Retinal pigment epithelial cell (primary cell): ENCODE results near the gene ERC1.

Source experiments
- DNase-seq: peaks from one replicate; pipeline ENCODE4 v3.0.0-alpha.2; 2010; ENCODE audit warnings: low read depth
- H3K4me3 ChIP-seq: 2 replicates; pipeline ENCODE4 v1.5.1; 2011; ENCODE audit warnings: mild to moderate bottlenecking, low read length, control low read depth, moderate library complexity
- CTCF ChIP-seq: conservative IDR thresholded peaks from 2 replicates; pipeline ENCODE4 v1.5.1; 2011; ENCODE audit warnings: low read depth, low read length, control low read depth, inconsistent platforms

The ERC1 gene

DNA sequence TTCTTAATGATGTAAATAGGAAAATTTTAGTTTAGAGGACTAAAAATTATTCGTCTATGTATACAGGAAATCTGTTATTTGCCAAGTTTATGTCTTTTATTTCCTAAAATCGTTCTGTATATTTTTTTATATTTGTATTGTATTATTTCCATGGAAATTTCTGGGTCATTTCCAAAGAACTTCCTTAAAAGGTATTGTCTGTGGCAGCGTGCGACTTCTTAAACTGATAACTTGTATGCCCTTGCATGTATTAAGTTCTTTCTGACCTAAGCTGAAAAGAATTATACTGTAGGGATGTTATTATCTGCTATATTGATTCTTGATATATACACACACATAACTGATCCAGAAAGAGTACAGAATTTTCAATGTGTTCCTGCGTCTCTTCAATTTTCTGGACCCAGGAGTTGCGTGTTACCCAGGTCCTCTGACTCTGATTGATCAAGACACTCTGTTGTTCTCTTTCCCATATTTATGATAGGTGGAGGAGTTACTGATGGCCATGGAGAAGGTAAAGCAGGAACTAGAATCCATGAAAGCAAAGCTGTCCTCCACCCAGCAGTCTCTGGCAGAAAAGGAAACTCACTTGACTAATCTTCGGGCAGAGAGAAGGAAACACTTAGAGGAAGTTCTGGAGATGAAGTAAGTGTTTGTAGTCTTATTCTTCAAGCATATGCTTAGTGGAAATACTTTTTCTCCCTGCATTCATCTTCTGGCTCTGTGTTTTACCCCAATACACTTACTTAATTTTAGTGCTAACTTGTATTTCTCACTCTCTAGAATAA lies 298.5 kb downstream of the ERC1 start:
- DNase-seq, result no peak

DNA sequence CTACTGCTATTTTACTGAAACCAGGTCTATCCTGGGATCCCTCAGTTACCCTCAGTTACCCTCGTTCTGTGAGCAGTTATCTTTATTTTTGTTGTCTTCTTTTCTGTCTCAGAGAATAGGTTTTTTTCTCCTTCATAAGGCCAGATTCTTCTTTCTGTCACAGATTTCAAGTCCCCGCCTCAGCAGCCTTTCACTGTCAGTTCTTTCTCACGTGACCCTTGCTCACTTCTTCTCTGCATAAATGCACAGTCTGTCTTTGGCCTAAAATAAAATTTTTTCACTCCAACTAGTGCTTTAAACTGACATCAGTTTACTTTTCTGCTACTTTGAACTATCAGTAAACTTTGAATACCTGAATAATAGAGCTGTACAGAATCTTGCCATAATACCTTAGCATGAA lies 299.7 kb downstream of the ERC1 start:
- TF ChIP-seq CTCF, result no peak

More for the DNA sequence above, 298.5 kb downstream of the ERC1 start:
- no peak for TF ChIP-seq CTCF
- no peak overlapping the region for H3K4me3 ChIP-seq

DNA sequence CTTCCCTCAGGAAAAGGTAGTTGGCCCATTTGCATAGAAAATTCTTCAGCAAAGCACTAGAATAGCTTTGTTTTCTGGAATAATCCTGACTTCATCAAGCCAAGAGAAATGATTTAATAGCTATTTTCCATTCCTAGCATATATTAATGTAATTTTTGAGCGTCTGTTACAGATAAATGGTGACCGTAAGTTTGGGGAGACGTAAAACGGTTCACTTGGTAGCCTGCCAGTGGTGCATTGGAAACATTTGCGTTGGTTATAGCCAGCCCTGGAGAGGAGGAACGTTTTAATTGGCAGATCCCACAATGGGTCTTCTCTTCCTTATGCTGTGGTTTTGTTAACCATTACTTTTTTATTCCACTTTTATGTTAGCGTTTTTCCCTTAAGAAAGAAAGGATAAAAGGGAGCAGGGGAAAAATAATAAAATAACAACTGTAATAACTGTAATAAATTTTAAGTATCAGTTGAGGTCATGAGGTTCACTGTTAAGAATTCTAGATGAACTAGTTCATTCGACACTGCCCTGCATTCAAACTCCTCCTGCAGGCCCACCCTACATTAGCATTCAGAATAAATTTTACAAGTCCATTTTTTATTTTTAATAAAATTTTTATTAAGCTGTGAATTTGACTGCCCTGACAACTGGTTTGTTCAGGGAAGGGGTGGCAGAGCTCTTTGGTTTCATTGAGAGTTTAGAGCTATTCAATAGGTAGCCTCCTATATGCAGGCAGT lies 300.7 kb downstream of the ERC1 start:
- no peak overlapping the region for H3K4me3 ChIP-seq
- no peak for DNase-seq
- TF ChIP-seq CTCF, result no peak

More for the DNA sequence above, 299.7 kb downstream of the ERC1 start:
- no peak overlapping the region for H3K4me3 ChIP-seq
- DNase-seq, result no peak

DNA sequence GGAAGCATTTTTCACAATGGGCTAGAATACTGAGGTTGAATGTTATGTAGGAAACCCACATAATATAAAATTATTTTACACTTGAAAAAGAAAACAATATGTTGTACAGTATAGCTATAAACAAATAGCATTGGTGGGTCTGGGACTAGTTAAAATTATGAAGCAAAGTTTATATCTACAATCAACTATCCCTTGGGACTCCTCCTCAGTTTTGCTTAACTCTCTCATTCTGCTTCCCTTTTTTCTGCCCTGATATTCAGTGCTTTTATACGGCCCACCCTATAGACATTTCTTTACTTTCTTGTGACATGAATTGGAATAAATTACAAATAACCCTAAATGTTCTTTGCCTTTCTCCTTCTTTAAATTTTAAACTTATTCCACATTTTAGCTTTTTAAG lies 302.9 kb downstream of the ERC1 start:
- no peak for TF ChIP-seq CTCF
- no peak for DNase-seq
- no peak overlapping the region for H3K4me3 ChIP-seq

GRCh38 chr12:1297206-1297605 lies 306.2 kb downstream of the ERC1 start:
- no peak overlapping the region for H3K4me3 ChIP-seq
- no peak for TF ChIP-seq CTCF
- DNase-seq, result no peak

DNA sequence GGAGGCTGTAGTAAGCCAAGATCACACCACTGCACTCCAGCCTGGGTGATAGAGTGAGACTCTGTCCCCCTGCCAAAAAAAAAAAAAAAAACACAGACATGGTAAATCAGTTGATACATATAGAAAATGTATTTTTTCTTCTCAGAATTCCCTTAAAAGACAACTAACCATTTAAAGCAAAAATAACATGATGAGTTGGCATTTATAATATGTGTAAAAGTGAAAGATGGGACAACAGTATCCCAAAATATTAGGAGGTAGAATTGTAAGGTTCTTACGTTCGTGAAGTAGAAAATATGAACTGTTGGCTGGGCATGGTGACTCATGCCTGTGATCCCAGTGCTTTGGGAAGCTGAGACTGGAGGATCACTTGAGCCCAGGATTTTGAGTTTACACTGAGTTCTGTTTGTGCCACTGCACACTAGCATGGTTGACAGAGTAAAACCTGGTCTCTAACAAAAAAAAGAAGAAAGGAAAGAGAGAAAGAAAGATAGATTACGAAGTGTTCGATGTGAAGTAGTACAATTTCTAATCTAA lies 306.7 kb downstream of the ERC1 start:
- DNase-seq, result no peak
- no peak overlapping the region for H3K4me3 ChIP-seq
- no peak for TF ChIP-seq CTCF

DNA sequence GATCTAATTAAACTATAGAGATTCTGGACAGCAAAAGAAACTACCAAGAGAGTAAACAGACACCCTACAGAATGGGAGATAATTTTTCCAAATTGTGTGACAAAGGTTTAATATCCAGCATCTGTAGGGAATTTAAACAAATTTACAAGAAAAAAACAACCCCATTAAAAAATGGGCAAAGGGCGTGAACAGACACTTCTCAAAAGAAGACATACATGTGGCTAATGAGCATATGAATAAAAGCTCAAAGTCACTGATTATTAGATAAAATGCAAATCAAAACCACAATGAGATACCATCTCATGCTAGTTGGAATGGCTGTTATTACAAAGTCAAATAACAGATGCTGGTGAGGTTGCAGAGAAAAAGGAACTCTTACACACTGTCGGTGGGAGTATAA lies 309.4 kb downstream of the ERC1 start:
- TF ChIP-seq CTCF, result no peak
- H3K4me3 ChIP-seq, result no peak overlapping the region
- DNase-seq, result no peak
